Endothelial cell of umbilical vein (primary cell): Measurements from ENCODE around the gene SLC5A11.

ENCODE experiments used
- CTCF ChIP-seq, 2 donors: IDR thresholded peaks; 1 replicate in 1 of 2; 2 replicates in 1 of 2; pipeline ENCODE4 v1.5.1; 2011; ENCODE audit warnings: low read length in 2 of 2, mild to moderate bottlenecking in 2 of 2, moderate library complexity in 2 of 2, control low read depth in 1 of 2, inconsistent platforms in 1 of 2, low read depth in 1 of 2; ENCODE audit not compliant: insufficient read depth in 1 of 2; ENCODE audit errors: extremely low read depth in 1 of 2
- EZH2 ChIP-seq: IDR thresholded peaks from 2 replicates; pipeline ENCODE4 v1.6.1; 2012; ENCODE audit warnings: borderline replicate concordance, low read depth, mild to moderate bottlenecking, moderate library complexity, low read length, inconsistent platforms; ENCODE audit not compliant: severe bottlenecking
- GATA2 ChIP-seq: IDR thresholded peaks from 2 replicates; pipeline ENCODE4 v1.7.0; 2011; ENCODE audit warnings: low read depth, mild to moderate bottlenecking, moderate library complexity, mixed read lengths, low read length; ENCODE audit not compliant: insufficient read length, insufficient read depth
- MYC ChIP-seq: IDR thresholded peaks from one replicate; pipeline ENCODE4 v1.6.1; 2011; ENCODE audit warnings: mild to moderate bottlenecking, low read depth, low read length
- POLR2A ChIP-seq: IDR thresholded peaks from 2 replicates; pipeline ENCODE4 v1.6.1; 2012; ENCODE audit warnings: low read depth, mild to moderate bottlenecking, control low read depth, low read length
- POLR2AphosphoS5 ChIP-seq: IDR thresholded peaks from 2 replicates; pipeline ENCODE4 v1.6.1; 2012; ENCODE audit warnings: low read depth, mild to moderate bottlenecking, control low read depth, low read length, moderate library complexity; ENCODE audit not compliant: insufficient read depth

GRCh38 chr16:24845726-24846547, at the start of gene SLC5A11:
- TF ChIP-seq CTCF (IDR thresholded peaks at IDR 0.05; ENCODE audit: extremely low read depth in 1 of 2, insufficient read depth in 1 of 2, low read depth in 1 of 2, low read length in 2 of 2), result no peak
- no peak for TF ChIP-seq EZH2
- TF ChIP-seq POLR2A, result no peak
- no peak for TF ChIP-seq POLR2AphosphoS5
- TF ChIP-seq GATA2, result no peak
- no peak for TF ChIP-seq MYC
